HUES48 (cell line): ENCODE data around the gene GID4.

ENCODE experiments used
- H3K27ac ChIP-seq: one replicate; pipeline ENCODE4 v1.7.0; 2013; ENCODE audit warnings: low read depth, low read length, inconsistent platforms
- H3K27me3 ChIP-seq: 2 replicates; pipeline ENCODE4 v1.6.1; 2013; ENCODE audit warnings: mild to moderate bottlenecking, low read length; ENCODE audit not compliant: control insufficient read depth, insufficient read depth
- H3K36me3 ChIP-seq: 2 replicates; pipeline ENCODE4 v1.6.1; 2013; ENCODE audit warnings: low read length; ENCODE audit not compliant: control insufficient read depth, insufficient read depth
- H3K4me1 ChIP-seq: 2 replicates; pipeline ENCODE4 v1.6.1; 2013; ENCODE audit warnings: mild to moderate bottlenecking, low read length; ENCODE audit not compliant: control insufficient read depth, insufficient read depth
- H3K4me3 ChIP-seq: 2 replicates; pipeline ENCODE4 v1.5.1; 2013; ENCODE audit warnings: mild to moderate bottlenecking, low read depth, low read length
- H3K9ac ChIP-seq: 2 replicates; pipeline ENCODE4 v1.6.1; 2013; ENCODE audit warnings: mild to moderate bottlenecking, low read depth, low read length, moderate library complexity
- H3K9me3 ChIP-seq: 2 replicates; pipeline ENCODE4 v1.6.1; 2013; ENCODE audit warnings: low read length; ENCODE audit not compliant: control insufficient read depth, insufficient read depth

The GID4 gene

GRCh38 chr17:18044609-18045008 lies 5.4 kb downstream of the GID4 start:
- Histone ChIP-seq H3K4me3 (no peak overlapping the region), H3K36me3 (peaks cover 22% of the 10 kb centered on the region), H3K27ac (no peak overlapping the region), H3K9me3 (no peaks in the 10 kb centered on the region), H3K27me3 (no peaks in the 10 kb centered on the region), H3K9ac (no peak overlapping the region), H3K4me1 (peaks cover 5% of the 10 kb centered on the region; the same call in 1 of the 2 replicates)

- no peaks in the 10 kb centered on the region for H3K9me3 ChIP-seq
- no peak overlapping the region for H3K9ac ChIP-seq
- no peaks in the 10 kb centered on the region for H3K27me3 ChIP-seq
- H3K4me3 ChIP-seq = no peak overlapping the region
- H3K27ac ChIP-seq = no peak overlapping the region
- no peaks in the 10 kb centered on the region for H3K4me1 ChIP-seq
- peaks cover 22% of the 10 kb centered on the region for H3K36me3 ChIP-seq
Observed at GRCh38 chr17:18045691-18046350, 6.6 kb downstream of the GID4 start.

GRCh38 chr17:18055597-18055996 lies 16.4 kb downstream of the GID4 start:
- Histone ChIP-seq H3K4me3 (no peak overlapping the region), H3K36me3 (peaks cover 42% of the 10 kb centered on the region), H3K4me1 (no peaks in the 10 kb centered on the region), H3K9ac (no peak overlapping the region), H3K27ac (no peak overlapping the region), H3K9me3 (no peaks in the 10 kb centered on the region), H3K27me3 (no peaks in the 10 kb centered on the region)

GRCh38 chr17:18056214-18056613 lies 17.0 kb downstream of the GID4 start:
- Histone ChIP-seq H3K36me3 (peaks cover 46% of the 10 kb centered on the region), H3K27me3 (no peaks in the 10 kb centered on the region), H3K4me1 (no peaks in the 10 kb centered on the region), H3K9ac (no peak overlapping the region), H3K4me3 (no peak overlapping the region), H3K27ac (no peak overlapping the region), H3K9me3 (no peaks in the 10 kb centered on the region)

GRCh38 chr17:18059283-18059682 lies 20.1 kb downstream of the GID4 start:
- Histone ChIP-seq H3K4me1 (no peaks in the 10 kb centered on the region), H3K27ac (no peak overlapping the region), H3K27me3 (no peaks in the 10 kb centered on the region), H3K36me3 (peaks cover 58% of the 10 kb centered on the region), H3K9me3 (no peaks in the 10 kb centered on the region), H3K4me3 (no peak overlapping the region), H3K9ac (no peak overlapping the region)

- Histone ChIP-seq H3K9me3 (no peaks in the 10 kb centered on the region), H3K27ac (no peak overlapping the region), H3K36me3 (peaks cover 37% of the 10 kb centered on the region), H3K4me1 (no peaks in the 10 kb centered on the region), H3K4me3 (no peak overlapping the region), H3K9ac (no peak overlapping the region), H3K27me3 (no peaks in the 10 kb centered on the region)
Observed at GRCh38 chr17:18064053-18064452, 24.8 kb downstream of the GID4 start.

- Histone ChIP-seq H3K27ac (no peak overlapping the region), H3K9ac (no peak overlapping the region), H3K36me3 (peaks cover 32% of the 10 kb centered on the region), H3K4me3 (no peak overlapping the region), H3K27me3 (no peaks in the 10 kb centered on the region), H3K9me3 (no peaks in the 10 kb centered on the region), H3K4me1 (no peaks in the 10 kb centered on the region)
Observed at GRCh38 chr17:18065546-18065945, 26.3 kb downstream of the GID4 start.

- Histone ChIP-seq H3K4me1 (no peaks in the 10 kb centered on the region), H3K27me3 (no peaks in the 10 kb centered on the region), H3K4me3 (no peak overlapping the region), H3K36me3 (peaks cover 22% of the 10 kb centered on the region), H3K9ac (no peak overlapping the region), H3K27ac (no peak overlapping the region), H3K9me3 (no peaks in the 10 kb centered on the region)
Observed at GRCh38 chr17:18066866-18067265, 27.7 kb downstream of the GID4 start.

- H3K27ac ChIP-seq = no peak overlapping the region
- H3K9ac ChIP-seq = no peak overlapping the region
- H3K27me3 ChIP-seq = no peaks in the 10 kb centered on the region
- H3K36me3 ChIP-seq = peaks cover 11% of the 10 kb centered on the region; the same call in 1 of the 2 replicates
- no peaks in the 10 kb centered on the region for H3K4me1 ChIP-seq
- no peak overlapping the region for H3K4me3 ChIP-seq
- H3K9me3 ChIP-seq = no peaks in the 10 kb centered on the region
Observed at GRCh38 chr17:18069101-18069500, 29.9 kb downstream of the GID4 start.

- H3K9me3 ChIP-seq = no peaks in the 10 kb centered on the region
- no peak overlapping the region for H3K4me3 ChIP-seq
- no peaks in the 10 kb centered on the region for H3K27me3 ChIP-seq
- no peaks in the 10 kb centered on the region for H3K4me1 ChIP-seq
- H3K9ac ChIP-seq = no peak overlapping the region
- no peaks in the 10 kb centered on the region for H3K36me3 ChIP-seq
- H3K27ac ChIP-seq = no peak overlapping the region
Observed at GRCh38 chr17:18070861-18071340, 31.7 kb downstream of the GID4 start.

GRCh38 chr17:18071751-18072150 lies 32.5 kb downstream of the GID4 start:
- Histone ChIP-seq H3K36me3 (no peaks in the 10 kb centered on the region), H3K9ac (no peak overlapping the region), H3K4me3 (no peak overlapping the region), H3K9me3 (no peaks in the 10 kb centered on the region), H3K4me1 (no peaks in the 10 kb centered on the region), H3K27ac (no peak overlapping the region), H3K27me3 (no peaks in the 10 kb centered on the region)
